Fibroblast of the conjunctiva (primary cell): ENCODE data around the gene SYT1.
"Not testable (repeated sequence)": the region's sequence is repeated elsewhere in the genome, so short reads cannot be mapped to it uniquely, and the experiment has no call there.

Experiments used
- DNase-seq: peaks from one replicate; pipeline ENCODE4 v3.0.0-alpha.2; 2010; ENCODE audit warnings: low read depth

Gene SYT1

DNA sequence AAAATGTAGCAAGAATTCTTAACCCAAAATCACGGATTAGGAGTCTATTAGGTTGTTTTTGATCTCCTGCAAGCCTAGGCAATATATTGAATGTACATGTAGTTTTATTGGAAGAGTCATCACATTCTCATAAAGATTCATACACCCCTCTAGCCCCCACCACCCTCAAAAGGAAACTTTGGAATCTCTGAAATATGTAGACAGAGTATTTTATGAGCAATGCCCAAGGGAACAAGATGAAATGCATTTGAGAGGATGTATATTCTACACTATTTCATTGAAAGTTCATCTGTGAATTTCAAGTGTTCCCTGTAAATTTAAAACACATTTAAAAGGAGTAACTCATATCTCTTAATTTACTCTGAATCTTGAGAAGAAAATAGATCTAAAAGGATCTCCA is 103.7 kb downstream of the SYT1 start:
- DNase-seq: no peak

- no peak for DNase-seq
These were observed 105.5 kb downstream of the SYT1 start for GRCh38 chr12:78970041-78970440.

DNA sequence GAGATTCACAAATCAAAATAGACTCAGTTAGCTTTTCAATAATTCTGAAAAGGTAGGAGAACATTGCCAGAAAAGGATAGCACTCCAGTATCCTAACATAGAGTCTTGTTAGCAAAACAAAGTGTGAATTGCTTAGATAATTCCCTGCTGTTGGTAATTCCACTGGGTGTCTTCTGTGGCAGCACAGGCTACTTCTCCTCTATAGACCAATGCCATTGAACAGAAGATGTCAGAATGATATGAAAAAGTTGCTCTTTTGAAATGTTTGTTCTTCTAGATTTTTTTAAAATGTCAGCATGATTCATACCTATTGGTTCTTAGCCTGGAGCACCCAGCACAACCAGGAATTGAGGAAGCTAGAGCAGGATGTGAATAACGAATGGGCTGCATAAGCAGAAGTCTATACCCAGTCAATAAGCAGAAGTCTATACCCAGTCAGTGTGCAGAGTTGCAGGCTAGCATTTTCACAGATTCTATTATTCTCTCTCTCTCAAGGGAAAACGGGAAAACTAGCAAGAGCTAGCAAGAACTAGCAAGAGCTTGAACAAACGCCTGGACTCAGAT is 112.8 kb downstream of the SYT1 start:
- DNase-seq: no peak

DNA sequence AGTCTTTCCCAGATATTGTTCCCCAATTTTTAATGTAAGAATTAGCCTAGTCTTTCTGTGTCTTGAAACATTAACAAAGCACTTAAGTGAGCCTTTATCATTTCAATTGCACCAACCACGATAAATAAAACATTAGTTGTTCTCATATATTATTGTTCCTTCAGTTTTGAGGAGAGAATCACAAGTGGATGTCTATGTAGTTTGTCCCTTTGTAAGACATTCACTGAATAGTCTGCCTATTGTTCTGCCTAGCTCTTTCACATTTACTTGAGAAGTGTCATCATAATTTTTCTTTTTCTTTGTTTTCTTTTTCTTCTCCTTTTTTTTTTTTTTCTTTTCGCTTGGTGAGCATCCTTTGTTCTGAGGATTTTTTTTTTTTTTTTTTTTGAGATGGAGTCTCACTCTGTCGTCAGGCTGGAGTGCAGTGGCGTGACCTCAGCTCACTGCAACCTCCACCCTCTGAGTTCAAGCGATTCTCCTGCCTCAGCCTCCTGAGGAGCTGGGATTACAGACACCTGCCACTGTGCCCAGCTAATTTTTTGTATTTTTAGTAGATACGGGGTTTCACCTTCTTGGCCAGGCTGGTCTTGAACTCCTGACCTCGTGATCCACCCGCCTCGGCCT is 129.7 kb downstream of the SYT1 start:
- no peak for DNase-seq

DNA sequence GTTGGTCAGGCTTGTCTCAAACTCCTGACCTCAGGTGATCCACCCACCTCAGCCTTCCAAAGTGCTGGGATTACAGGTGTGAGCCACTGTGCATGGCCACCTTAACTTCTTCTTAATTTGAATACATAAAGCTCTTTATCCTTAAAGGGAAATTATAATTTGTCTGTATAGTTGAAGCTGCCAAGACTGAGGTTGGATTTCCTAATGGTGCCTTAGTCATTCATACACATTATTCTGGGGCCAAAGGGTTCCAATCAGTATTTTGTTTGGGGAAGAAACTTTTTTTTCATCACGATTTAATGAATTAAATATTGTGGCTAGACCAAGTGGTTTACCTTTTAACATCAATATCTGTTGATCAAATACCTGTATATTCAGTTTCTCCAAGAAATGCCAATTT is 135.9 kb downstream of the SYT1 start:
- DNase-seq: no peak

- no peak for DNase-seq
These were observed 136.8 kb downstream of the SYT1 start for GRCh38 chr12:79001404-79001803.

GRCh38 chr12:79006306-79006705 is 141.7 kb downstream of the SYT1 start:
- no peak for DNase-seq

DNA sequence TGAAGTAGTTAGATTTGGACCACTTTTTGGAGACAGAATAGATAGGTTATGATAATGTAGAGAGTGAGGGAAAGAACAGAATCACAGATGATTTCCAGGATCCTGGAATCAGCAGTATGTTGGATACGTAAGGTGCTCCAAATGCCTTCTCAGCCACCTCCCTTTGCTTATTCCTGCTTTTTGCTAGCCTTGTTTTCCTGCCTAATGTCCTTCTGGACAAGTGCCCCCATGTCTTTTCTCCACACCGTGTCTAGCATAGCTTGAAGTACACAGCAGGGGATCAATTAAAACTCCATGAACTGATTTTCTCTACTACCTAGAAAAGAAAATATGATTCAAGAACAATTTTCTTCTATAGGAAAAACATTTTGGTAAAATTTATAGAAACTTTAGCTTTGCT is 144.0 kb downstream of the SYT1 start:
- DNase-seq: no peak

DNA sequence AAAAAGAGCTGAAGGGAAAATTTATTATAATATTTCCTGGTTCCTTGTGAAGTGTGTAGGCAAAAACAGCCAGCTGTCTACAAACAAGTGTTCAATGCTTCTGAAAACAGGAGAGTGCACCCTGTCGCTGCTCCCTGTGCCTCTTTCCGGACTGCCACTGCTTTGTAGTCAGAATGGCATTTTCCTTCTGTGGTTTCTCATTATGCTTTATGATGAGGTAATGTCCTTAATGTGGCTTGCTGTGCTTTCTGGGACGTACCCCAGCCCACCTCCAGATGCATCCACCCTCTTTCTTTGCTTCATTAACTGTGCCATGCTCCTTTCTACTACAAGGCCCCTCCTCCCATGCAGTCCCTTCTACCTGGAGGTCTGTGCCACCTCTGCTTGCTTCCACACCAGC is 148.1 kb downstream of the SYT1 start:
- no peak for DNase-seq

GRCh38 chr12:79016181-79016580 is 151.6 kb downstream of the SYT1 start:
- DNase-seq: no peak

DNA sequence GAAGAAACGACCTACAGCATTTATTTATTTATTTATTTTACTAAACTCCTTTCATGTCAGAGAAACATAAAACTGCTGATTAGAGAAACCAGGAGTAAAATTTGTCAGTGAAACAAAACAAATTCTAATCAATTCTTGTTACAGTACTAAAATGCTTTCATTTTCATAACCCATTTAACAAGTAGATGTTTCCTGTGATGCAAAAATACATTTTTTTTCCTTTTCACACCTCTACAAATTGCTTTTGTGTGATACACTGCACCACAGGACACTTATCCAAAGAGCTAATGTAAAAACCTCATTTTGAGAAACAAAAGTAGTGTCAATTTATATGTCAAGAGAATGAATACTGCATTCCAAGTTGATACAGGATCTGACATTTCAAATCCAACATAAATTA is 155.1 kb downstream of the SYT1 start:
- no peak for DNase-seq

GRCh38 chr12:79020106-79020505 is 155.5 kb downstream of the SYT1 start:
- no peak for DNase-seq

DNA sequence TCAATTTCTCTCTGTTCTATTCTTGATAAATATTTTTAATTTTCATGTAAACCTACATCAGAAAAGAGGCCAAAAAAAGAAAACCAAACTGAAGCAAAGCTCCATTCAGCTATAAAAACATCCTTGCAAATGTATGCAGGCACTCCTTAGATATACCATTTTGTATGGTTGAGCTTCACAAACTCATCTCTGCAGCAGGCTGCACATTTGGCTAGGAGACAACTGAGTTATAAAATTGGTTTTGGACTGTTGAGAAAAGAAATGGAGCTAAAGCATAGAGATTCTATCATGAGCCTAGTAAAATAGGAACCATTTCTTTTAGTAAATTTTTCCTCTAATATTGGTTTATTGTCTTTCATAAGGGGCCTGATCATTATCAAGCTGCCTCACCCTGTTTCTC is 156.4 kb downstream of the SYT1 start:
- no peak for DNase-seq

- DNase-seq: no peak
These were observed 158.7 kb downstream of the SYT1 start for GRCh38 chr12:79023261-79023660.

GRCh38 chr12:79023784-79024183 is 159.2 kb downstream of the SYT1 start:
- no peak for DNase-seq

- no peak for DNase-seq
These were observed 169.2 kb downstream of the SYT1 start for GRCh38 chr12:79033788-79034187.

DNA sequence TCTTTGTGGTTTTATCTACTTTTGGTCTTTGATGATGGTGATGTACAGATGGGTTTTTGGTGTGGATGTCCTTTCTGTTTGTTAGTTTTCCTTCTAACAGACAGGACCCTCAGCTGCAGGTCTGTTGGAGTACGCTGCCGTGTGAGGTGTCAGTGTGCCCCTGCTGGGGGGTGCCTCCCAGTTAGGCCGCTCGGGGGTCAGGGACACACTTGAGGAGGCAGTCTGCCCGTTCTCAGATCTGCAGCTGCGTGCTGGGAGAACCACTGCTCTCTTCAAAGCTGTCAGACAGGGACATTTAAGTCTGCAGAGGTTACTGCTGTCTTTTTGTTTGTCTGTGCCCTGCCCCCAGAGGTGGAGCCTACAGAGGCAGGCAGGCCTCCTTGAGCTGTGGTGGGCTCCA is 180.2 kb downstream of the SYT1 start:
- not testable (repeated sequence) for DNase-seq

- not testable (repeated sequence) for DNase-seq
These were observed 180.7 kb downstream of the SYT1 start for GRCh38 chr12:79045149-79045703.

- DNase-seq: no peak
These were observed 181.4 kb downstream of the SYT1 start for GRCh38 chr12:79046021-79046420.

- DNase-seq: no peak
These were observed 184.4 kb downstream of the SYT1 start for GRCh38 chr12:79048962-79049361.

DNA sequence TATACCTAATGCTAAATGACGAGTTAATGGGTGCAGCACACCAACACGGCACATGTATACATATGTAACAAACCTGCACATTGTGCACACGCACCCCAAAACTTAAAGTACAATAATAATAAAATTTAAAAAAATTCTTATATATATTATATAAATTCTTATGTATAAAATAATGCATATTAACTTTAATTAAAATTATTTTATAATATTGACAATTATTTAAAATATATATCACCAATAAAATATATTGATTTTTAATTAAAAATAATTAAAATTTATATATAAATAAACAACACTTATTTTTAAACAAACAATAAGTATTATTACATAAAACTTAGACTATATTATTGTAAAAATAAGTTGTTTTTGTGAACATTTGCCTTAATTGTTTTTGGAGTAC is 188.8 kb downstream of the SYT1 start:
- DNase-seq: no peak

DNA sequence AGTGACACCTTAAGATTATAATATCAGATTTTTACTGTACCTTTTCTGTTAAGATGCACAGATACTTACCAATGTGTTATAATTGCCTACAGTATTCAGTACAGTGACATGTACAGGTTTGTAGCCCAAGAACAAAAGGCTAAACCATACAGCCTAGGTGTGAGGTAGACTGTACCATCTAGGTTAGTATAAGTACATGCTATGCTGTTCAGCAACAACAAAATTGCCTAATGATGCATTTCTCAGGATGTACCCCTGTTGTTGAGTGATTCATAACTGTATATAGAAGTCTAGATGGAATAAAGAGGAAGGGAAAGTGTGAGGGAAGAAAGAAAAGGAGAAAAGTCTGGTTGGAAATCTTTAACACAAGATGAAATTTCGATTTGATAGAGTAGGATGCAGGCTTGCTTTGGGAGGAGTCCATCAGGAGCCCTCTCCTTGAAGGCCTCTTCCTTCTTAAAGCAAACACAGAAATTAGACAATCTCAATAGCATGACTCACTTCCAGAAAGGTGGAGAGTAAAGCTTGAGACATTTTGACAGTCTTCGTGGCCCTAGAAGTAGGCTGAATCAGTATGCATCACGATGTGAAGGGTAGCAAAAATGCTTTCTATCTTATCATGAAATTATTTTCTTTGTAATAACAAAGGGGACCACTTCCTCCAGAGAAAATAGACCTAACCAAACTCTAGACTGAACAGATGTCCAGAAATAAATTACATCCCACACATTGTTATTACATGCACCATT is 191.5 kb downstream of the SYT1 start:
- DNase-seq: no peak

DNA sequence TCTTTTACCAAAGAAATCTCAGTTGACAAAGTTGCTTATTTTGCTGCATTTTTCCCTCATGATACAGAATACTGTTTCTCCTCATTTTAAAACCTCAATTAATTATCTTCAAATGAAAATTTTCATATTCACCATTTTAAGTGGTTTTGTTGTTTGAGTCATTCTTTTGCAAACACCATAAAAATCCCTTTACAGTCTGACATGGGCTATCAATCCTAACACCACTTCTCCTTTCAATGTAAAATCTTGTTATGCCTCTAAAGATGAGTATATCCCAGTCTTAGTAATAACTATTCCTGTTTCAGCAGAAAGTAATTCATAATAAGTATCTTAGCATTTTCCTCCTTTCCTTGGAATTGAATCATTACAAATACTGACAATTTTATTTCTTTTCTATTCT is 192.2 kb downstream of the SYT1 start:
- no peak for DNase-seq
